Anterior cingulate cortex (tissue), 58 donors: ENCODE data around the gene GJA8.
"Not testable (repeated sequence)": the region's sequence is repeated elsewhere in the genome, so short reads cannot be mapped to it uniquely, and the experiment has no call there.

Experiments used
- DNase-seq, 58 donors: peaks; one replicate each; lab custom pipeline; 2025; lab: John Stamatoyannopoulos, UW

GJA8 gene

GRCh38 chr1:147902253-147902845 is at the start of gene GJA8:
Gene GJA8, plus strand, starts transcription at chr1:147902795. Its CDS starts 5,161 bp downstream, at chr1:147907956.
- DNase-seq, result no peak

DNA sequence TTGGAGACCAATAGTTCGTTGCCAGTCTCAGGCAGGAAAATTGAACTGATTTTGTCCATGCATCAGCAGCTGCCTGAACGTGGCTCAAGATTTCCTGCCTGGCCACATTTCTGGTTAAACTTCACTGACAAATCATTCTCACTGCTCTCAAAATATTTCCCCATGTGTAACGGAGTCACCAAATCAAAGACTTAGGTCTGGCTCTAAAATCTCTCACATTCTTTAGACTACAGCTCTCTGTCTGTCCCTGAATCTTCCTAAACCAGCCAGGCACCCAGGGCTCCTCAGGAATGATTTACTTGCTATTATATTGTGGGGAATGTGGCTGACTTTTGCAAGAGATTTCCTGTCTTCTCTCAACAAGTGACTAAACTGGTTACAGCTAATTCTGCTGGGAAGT is 49.2 kb upstream of the GJA8 start:
- DNase-seq, result no peak

GRCh38 chr1:147854989-147855388 is 47.6 kb upstream of the GJA8 start:
- not testable (repeated sequence) for DNase-seq

DNA sequence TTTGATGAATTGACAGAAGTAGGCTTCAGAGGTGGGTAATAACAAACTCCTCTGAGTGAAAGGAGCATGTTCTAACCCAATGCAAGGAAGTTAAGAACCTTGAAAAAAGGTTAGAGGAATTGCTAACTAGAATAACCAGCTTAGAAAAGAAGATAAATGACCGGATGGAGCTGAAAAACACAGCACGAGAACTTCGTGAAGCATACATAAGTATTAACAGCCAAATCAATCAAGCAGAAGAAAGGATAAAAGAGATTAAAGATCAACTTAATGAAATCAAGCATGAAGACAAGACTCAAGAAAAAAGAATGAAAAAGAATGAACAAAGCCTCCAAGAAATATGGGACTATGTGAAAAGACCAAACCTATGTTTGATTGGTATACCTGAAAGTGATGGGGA is 46.6 kb upstream of the GJA8 start:
- DNase-seq, result not testable (repeated sequence)

DNA sequence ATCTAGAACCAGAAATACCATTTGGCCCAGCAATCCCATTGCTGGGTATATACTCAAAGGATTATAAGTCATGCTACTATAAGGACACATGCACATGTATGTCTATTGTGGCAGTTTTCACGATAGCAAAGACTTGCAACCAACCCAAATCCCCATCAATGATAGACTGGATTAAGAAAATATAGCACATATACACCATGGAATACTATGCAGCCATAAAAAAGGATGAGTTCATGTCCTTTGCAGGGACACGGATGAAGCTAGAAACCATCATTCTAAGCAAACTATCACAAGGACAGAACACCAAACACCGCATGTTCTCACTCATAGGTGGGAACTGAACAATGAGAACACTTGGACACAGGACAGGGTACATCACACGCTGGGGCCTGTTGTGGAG is 35.4 kb upstream of the GJA8 start:
- not testable (repeated sequence) for DNase-seq

- DNase-seq, result no peak
These were observed 24.6 kb upstream of the GJA8 start for GRCh38 chr1:147878022-147878421.

DNA sequence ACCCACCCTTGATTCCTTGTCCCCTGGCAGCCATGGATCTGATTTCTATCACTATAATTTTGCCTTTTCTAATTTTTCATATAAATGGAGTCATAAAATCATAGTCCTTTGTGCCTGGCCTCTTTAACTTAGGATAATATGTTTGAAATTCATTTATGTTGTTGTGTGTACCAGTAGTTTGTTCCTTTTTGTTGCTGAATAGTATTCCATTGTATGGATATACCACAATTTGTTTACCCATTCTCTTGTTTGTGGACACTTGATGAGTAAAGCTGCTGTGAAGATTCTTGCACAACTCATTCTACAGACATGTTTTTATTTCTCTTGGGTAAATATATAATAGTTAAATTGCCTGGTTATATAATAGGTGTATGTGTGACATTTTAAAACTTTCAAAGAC is 22.7 kb upstream of the GJA8 start:
- DNase-seq, result no peak

GRCh38 chr1:147882535-147882934 is 20.1 kb upstream of the GJA8 start:
- no peak for DNase-seq

DNA sequence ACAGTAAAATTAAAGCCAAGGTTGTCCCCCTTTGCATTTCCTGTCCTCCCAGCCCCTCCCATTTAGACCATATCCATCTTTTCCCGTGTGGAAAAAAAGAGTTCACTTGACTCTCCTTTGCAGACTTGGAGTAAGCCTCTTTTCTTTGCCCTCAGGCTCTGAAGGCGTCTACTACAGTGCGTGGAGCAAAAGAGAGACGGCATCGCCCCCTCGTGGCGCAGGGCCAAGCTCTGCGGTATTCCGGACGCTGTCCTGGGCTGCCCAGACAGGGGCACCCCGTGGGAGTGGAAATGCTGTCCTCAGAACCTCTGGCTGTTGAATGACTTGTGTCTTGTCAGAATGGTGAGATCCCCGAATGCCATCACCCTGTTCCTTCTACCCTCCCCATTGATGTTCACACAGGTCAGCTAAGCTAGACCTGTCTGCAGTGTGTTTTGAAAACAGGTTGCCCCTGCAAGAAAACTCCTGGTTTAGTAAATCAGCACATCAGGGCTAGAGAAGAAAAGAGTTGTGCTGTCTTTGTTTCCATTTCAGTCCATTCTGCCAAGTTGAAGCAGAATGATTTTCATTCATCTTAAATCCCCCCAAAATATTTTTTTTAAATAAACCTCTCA is 12.3 kb upstream of the GJA8 start:
- peak in 25 of 58 donors; percentile 1 to 60 (median 11) for DNase-seq

DNA sequence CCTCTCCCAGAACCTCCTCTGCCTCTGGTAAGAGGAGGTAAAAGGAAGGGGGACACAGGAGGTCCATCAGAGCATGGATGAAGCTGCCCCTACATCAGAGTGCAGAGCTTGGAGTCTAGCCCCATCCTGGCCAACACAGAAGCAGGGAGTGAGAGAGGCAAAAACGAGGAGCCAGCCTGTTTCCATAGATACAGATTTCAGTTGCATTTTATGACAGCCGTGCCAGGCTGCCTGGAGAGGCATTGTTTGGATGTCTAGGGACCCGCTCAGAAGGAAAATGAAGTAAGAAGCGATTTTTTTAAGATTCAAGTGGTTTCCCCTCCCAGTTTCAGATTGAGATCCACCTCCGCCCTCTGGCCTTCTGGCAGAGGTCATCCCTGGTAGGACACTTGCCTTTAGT is 11.5 kb upstream of the GJA8 start:
- DNase-seq, result peak in 33 of 58 donors; percentile 3 to 44 (median 16)

DNA sequence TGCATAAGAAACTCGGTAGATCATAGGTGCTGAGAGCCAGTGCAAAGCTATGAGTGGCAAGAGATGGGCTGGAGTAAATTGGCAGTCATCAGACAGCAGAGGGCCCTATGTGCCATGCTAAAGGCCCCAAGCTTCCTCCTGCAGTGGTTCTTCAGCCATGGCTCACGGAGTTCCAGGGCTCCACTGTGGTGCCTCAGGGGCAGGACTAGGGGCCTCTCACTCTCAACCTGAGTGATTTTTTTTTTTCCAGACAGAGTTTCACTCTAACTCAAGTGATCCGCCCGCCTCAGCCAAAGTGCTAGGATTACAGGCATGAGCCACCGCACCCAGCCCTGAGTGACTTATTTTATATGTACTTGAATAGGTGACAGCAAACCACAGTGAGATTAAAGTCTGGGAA is 10.4 kb upstream of the GJA8 start:
- peak in 3 of 58 donors; percentile 2 to 6 (median 4) for DNase-seq

GRCh38 chr1:147892731-147893214 is 9.8 kb upstream of the GJA8 start:
- peak in 20 of 58 donors; percentile 1 to 61 (median 5) for DNase-seq

DNA sequence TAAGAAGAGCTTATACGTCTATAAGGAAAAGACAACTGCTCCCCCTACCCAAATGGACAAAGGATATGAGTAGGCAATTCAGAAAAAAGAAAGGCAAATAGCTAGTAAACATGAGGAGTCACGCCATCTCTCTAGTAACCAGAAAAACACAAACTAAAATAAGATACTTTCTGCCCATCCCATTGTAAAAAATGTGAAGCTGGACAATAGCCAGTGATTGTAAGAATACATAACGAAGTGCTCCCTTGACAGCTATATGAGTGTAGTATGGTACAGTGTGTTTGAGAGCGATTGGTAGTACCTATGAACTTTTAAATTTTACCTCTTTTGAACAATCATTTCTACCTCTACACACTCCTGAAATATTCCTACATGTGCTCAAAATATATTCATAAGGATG is 7.5 kb upstream of the GJA8 start:
- no peak for DNase-seq

DNA sequence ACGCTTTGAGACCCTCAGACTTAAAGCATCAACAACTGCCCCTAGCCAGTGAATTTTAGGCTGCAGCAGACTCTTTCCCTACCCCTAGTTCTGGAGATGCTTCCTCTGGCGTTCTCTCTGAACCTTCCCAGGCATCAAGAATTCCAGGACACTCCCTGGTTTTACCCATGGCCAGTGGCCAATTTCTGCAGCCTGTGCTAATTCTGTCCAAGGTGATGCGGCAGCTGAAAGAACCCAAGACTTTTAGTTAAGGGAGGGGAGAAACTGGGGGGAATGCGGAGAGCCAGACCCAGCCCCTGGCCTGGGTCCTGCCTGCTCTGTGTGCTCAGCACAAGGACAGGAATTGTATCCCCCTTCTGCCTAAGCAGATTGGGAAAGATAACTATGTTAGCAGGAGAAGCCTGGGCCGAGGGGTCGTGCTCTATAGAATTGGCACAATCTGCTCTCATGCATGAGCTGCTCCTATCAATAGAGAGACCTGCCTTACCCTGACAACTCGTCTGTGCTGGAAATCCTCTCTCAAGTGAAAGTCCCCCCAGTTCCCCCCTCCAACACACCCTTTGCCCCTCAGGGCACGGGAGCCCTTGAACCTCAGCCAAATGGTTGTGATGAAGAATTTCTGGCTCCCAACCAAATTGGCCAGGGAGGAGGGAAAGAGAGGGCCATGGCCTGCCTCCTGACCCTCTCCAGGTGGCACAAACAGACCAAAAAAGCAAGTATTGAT is 5.4 kb upstream of the GJA8 start:
- no peak for DNase-seq

- DNase-seq, result no peak
These were observed 4.8 kb upstream of the GJA8 start for GRCh38 chr1:147897789-147898188.

- DNase-seq, result no peak
These were observed 2.1 kb downstream of the GJA8 start for GRCh38 chr1:147904726-147905125.

- no peak for DNase-seq
These were observed 5.4 kb downstream of the GJA8 start for GRCh38 chr1:147907786-147908509.

- DNase-seq, result no peak
These were observed 10.0 kb downstream of the GJA8 start for GRCh38 chr1:147912553-147912952.

GRCh38 chr1:147913362-147913942 is 10.9 kb downstream of the GJA8 start:
- DNase-seq, result no peak

- peak in 1 of 58 donors; percentile 2 for DNase-seq
These were observed 17.3 kb downstream of the GJA8 start for GRCh38 chr1:147919896-147920295.

GRCh38 chr1:147924813-147925212 is 22.2 kb downstream of the GJA8 start:
- DNase-seq, result no peak
